AG10803 (cell line): Measurements from ENCODE around the gene TP53.
A peak's percentile ranks its signal among the peaks of the same experiment; 100 is the strongest.

Experiments
- DNase-seq: peaks from one replicate; pipeline ENCODE4 v3.0.0; 2010; ENCODE audit warnings: low read depth
- H3K4me3 ChIP-seq: 2 replicates; pipeline ENCODE4 v1.5.1; 2011; ENCODE audit warnings: mild to moderate bottlenecking, low read length, control low read depth
- TF ChIP-seq, protein P1 (sequence below): conservative IDR thresholded peaks from 2 replicates; pipeline ENCODE4 v1.5.1; 2011; ENCODE audit warnings: mild to moderate bottlenecking, low read length, control low read depth, inconsistent platforms

Gene TP53

DNA sequence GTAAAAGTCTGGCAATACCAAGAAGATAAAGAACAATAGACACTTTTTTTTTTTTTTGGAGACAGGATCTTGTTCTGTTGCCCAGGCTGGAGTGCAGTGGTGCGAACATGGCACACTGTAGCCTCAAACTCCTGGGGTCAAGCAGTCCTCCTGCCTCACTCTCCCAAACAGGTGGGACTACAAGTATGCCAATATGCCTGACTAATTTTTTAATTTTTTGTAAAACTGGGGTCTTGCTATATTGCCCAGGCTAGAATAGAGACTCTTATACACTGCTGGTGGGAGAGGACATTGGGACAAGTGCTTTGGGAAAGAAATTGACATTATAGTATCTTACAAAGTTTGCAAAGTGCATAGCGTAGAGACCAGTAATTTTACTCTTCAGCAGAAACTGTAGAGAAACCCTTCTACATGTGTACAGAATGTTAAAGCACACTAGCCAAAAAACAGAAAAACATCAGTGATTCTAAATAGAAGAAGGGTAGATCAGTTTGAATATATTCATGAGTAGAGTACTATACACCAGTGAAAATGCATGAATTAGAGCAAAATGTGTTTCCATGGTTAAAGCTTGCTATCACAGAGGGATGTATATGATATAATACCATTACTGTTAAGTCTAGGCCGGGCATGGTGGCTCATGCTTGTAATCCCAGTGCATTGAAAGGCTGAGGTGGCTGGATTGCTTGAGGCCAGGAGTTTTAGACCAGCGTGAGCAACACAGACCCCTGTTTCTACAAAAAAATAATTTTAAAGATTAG lies 10.7 kb upstream of the TP53 start:
- no peak overlapping the region for H3K4me3 ChIP-seq
- TF ChIP-seq, protein P1, sequence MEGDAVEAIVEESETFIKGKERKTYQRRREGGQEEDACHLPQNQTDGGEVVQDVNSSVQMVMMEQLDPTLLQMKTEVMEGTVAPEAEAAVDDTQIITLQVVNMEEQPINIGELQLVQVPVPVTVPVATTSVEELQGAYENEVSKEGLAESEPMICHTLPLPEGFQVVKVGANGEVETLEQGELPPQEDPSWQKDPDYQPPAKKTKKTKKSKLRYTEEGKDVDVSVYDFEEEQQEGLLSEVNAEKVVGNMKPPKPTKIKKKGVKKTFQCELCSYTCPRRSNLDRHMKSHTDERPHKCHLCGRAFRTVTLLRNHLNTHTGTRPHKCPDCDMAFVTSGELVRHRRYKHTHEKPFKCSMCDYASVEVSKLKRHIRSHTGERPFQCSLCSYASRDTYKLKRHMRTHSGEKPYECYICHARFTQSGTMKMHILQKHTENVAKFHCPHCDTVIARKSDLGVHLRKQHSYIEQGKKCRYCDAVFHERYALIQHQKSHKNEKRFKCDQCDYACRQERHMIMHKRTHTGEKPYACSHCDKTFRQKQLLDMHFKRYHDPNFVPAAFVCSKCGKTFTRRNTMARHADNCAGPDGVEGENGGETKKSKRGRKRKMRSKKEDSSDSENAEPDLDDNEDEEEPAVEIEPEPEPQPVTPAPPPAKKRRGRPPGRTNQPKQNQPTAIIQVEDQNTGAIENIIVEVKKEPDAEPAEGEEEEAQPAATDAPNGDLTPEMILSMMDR: no peak
- DNase-seq: no peak

DNA sequence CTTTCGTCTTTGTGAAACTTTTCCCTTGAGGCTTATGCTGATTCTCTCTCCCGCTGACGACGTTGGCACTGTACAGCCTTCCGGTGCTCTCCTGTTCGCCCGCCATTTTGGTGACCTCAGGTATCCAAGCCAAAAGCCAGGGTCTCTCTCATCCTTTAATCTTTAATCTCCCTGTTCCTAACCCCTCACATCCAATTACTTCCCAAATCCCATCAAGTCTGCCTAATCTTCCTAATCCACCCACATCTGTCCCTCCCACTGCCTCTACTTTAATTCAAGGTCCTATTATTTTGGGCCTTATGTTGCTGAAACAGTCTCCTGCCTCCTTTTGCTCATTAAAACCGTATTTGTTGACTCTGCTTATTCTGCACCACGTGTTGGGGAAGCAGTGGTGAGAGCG lies 8.3 kb upstream of the TP53 start:
- no peak overlapping the region for H3K4me3 ChIP-seq
- DNase-seq: no peak
- TF ChIP-seq, protein P1: no peak

DNA sequence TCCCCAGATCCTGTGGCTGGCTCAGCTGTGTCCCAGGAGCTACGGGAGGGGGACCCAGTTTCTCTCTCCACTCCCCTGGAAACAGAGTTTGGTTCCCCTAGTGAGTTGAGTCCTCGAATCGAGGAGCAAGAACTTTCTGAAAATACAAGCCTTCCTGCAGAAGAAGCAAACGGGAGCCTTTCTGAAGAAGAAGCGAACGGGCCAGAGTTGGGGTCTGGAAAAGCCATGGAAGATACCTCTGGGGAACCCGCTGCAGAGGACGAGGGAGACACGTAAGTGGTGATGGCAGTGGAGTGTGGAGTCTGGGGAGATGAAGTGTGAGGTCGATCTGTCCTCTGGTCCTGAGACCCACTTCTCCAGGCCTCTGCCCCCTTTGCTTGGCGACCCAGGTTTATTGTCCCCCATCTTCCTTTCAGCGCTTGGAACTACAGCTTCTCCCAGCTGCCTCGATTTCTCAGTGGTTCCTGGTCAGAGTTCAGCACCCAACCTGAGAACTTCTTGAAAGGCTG lies 1.6 kb upstream of the TP53 start:
- TF ChIP-seq, protein P1: no peak
- DNase-seq: no peak

DNA sequence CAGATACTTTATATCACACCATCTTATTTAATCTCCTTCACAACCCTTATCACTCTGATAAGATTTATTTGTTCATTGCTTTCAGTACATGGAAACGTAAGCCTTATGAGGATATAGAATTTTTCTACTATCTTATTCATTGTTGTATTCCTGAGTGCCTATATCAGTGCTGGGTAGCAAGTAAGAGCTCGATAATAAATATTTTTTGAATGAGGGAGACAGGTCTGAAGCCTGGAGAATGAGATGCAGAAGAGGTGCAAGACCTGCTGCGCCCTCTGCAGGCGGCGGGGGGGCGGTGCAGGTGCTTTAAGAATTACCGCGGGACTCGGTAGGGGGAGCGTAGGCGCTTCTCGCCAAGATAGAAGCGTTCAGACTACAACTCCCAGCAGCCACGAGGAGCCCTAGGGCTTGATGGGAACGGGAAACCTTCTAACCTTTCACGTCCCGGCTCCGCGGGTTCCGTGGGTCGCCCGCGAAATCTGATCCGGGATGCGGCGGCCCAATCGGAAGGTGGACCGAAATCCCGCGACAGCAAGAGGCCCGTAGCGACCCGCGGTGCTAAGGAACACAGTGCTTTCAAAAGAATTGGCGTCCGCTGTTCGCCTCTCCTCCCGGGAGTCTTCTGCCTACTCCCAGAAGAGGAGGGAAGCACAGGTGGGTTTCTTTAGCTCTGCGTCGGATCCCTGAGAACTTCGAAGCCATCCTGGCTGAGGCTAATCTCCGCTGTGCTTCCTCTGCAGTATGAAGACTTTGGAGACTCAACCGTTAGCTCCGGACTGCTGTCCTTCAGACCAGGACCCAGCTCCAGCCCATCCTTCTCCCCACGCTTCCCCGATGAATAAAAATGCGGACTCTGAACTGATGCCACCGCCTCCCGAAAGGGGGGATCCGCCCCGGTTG lies 868 bp upstream of the TP53 start, which contains the start of gene WRAP53:
WRAP53 (plus strand) TSS at position 570 of the 900 bp plus-strand sequence; CDS start at position 742, 172 bp downstream.
- TF ChIP-seq, protein P1: peak; percentile 92
- peak; percentile 99 for DNase-seq
- H3K4me3 ChIP-seq: peak within 1 kb of the TSS; percentile 99

More for the DNA sequence above, 1.6 kb upstream of the TP53 start:
- H3K4me3 ChIP-seq: peak overlapping the region; percentile 95

DNA sequence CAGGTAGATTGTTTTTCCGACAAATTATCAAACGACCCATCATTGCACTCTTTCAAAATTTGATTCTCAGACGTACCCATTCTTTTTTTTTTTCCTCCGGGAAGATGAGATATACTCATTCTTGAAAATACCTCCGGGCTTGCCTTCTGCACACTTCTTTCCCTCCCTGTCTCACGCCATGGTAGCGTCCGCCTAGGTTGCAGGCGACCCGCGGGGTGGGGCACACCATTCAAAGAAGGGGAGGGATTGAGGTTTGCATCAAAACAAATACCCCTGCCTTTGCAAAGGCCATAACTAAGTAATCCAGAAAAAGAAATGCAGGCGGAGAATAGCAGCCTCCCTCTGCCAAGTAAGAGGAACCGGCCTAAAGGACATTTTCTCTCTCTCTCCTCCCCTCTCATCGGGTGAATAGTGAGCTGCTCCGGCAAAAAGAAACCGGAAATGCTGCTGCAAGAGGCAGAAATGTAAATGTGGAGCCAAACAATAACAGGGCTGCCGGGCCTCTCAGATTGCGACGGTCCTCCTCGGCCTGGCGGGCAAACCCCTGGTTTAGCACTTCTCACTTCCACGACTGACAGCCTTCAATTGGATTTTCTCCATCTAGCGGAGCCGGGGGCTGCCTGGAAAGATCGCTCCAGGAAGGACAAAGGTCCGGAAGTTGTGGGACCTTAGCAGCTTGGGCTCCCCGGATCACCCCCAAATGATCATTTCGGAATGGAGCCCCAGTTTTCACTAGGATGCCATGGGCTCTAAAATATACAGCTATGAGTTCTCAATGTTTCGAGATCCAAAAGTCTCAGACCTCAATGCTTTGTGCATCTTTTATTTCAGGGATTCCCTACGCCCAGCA lies 843 bp downstream of the TP53 start:
- DNase-seq: peak; percentile 78
- TF ChIP-seq, protein P1: no peak
- peak overlapping the region; percentile 99 for H3K4me3 ChIP-seq

DNA sequence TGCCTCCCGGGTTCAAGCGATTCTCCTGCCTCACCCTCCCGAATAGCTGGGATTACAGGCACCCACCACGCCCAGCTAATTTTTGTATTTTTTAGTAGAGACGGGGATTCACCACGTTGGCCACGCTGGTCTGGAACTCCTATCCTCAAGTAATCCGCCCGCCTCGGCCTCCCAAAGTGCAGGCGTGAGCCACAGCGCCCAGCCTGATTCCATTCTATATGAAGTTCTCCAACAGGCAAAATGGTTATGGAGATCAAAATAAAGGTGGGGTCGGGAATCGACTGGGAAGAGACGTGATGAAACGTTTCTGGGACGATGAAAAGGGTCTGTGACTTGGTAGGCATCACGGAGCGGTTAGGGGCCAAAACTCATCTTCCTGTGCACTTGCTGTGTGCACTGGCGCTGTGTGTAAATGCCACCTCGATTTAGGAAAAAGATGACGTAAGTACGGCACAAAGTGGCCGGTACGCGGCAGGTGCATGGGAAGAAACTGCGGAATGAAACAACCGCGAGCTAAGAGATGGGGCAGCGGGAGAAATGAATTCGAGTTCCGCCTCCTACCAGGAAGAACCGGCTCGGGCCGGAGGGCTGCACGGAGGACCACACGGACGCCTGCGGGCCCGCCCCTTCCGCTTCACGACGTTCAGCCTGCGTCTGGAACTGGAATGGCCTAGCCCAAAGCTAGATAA lies 1.6 kb downstream of the TP53 start:
- peak overlapping the region; percentile 99 for H3K4me3 ChIP-seq
- DNase-seq: peak; percentile 95
- TF ChIP-seq, protein P1: no peak
